Ramos (cell line): ENCODE data around the gene ZNF497.
"Not testable (repeated sequence)": the region's sequence is repeated elsewhere in the genome, so short reads cannot be mapped to it uniquely, and the experiment has no call there.

Source experiments
- in situ Hi-C: fragments of 300-500 bp; cut with MboI; formaldehyde crosslinking; loops from one replicate; pipeline ENCODE4 v1.14.3; 2022; ENCODE audit warnings: low sequenced_read_pairs; ENCODE audit not compliant: unreplicated experiment

ZNF497 gene

GRCh38 chr19:58319241-58319640 is 43.3 kb downstream of the ZNF497 start:
- in situ Hi-C loops = no loop called here

GRCh38 chr19:58318297-58318696 is 44.3 kb downstream of the ZNF497 start:
- in situ Hi-C loops = no loop called here

- in situ Hi-C loops = no loop called here
Observed at GRCh38 chr19:58317476-58318072, 45.0 kb downstream of the ZNF497 start.

- in situ Hi-C loops = no loop called here
Observed at GRCh38 chr19:58315580-58315979, 47.0 kb downstream of the ZNF497 start.

- in situ Hi-C loops = no loop called here
Observed at GRCh38 chr19:58311345-58311865, 51.1 kb downstream of the ZNF497 start.

GRCh38 chr19:58310685-58311084 is 51.9 kb downstream of the ZNF497 start:
- in situ Hi-C loops = not testable (repeated sequence)

- in situ Hi-C loops = no loop called here
Observed at GRCh38 chr19:58307736-58308135, 54.8 kb downstream of the ZNF497 start.

- in situ Hi-C loops = no loop called here
Observed at GRCh38 chr19:58305932-58306323, 56.6 kb downstream of the ZNF497 start.

- in situ Hi-C loops = no loop called here
Observed at GRCh38 chr19:58305065-58305931, 57.3 kb downstream of the ZNF497 start, which contains the start of gene ERVK3-1. ERVK3-1 (plus strand) TSS chr19:58305377; CDS start chr19:58312169, 6,792 bp downstream.

GRCh38 chr19:58304748-58305064 is 57.8 kb downstream of the ZNF497 start:
- in situ Hi-C loops = no loop called here
